ENCODE data around the gene MXRA7.
"Not testable (repeated sequence)": the region's sequence is repeated elsewhere in the genome, so short reads cannot be mapped to it uniquely, and the experiment has no call there.

MXRA7 gene

GRCh38 chr17:76710863-76711611 lies at the start of gene MXRA7:
Gene MXRA7 (minus strand): TSS chr17:76710965. CDS start chr17:76710946, 19 bp downstream.
- Mint-ChIP-seq H3K4me3 (peak within 1 kb of the TSS; percentile 70), H3K36me3 (ENCODE audit: low read depth) (peaks cover 33% of the 10 kb centered on the region), H3K27ac (peak within 1 kb of the TSS; percentile 33), H3K27me3 (no peaks in the 10 kb centered on the region), H3K4me1 (ENCODE audit: low read depth) (peaks cover 45% of the 10 kb centered on the region), H3K9me3 (no peaks in the 10 kb centered on the region)
- peak; percentile 77 for DNase-seq

GRCh38 chr17:76758570-76758969 lies 47.8 kb upstream of the MXRA7 start:
- Mint-ChIP-seq H3K27me3 (no peaks in the 10 kb centered on the region), H3K4me1 (ENCODE audit: low read depth) (peaks cover 6% of the 10 kb centered on the region), H3K27ac (no peak overlapping the region), H3K4me3 (no peak overlapping the region), H3K36me3 (ENCODE audit: low read depth) (peaks cover 29% of the 10 kb centered on the region), H3K9me3 (no peaks in the 10 kb centered on the region)
- DNase-seq: no peak

- no peaks in the 10 kb centered on the region for H3K27me3 Mint-ChIP-seq
- H3K36me3 Mint-ChIP-seq (ENCODE audit: low read depth): peaks cover 31% of the 10 kb centered on the region
- no peak overlapping the region for H3K4me3 Mint-ChIP-seq
- no peak for DNase-seq
- peaks cover 19% of the 10 kb centered on the region for H3K4me1 Mint-ChIP-seq (ENCODE audit: low read depth)
- no peaks in the 10 kb centered on the region for H3K9me3 Mint-ChIP-seq
- H3K27ac Mint-ChIP-seq: no peak overlapping the region
Measured at GRCh38 chr17:76757256-76757655, 46.5 kb upstream of the MXRA7 start.

- Mint-ChIP-seq H3K27me3 (no peaks in the 10 kb centered on the region), H3K36me3 (ENCODE audit: low read depth) (peaks cover 29% of the 10 kb centered on the region), H3K9me3 (no peaks in the 10 kb centered on the region), H3K4me3 (no peak overlapping the region), H3K27ac (no peak overlapping the region), H3K4me1 (ENCODE audit: low read depth) (peaks cover 25% of the 10 kb centered on the region)
- no peak for DNase-seq
Measured at GRCh38 chr17:76755285-76755684, 44.5 kb upstream of the MXRA7 start.

- Mint-ChIP-seq H3K4me3 (peak overlapping the region; percentile 81), H3K27ac (peak overlapping the region; percentile 96), H3K36me3 (ENCODE audit: low read depth) (peaks cover 34% of the 10 kb centered on the region), H3K9me3 (no peaks in the 10 kb centered on the region), H3K27me3 (no peaks in the 10 kb centered on the region), H3K4me1 (ENCODE audit: low read depth) (peaks cover 25% of the 10 kb centered on the region)
- DNase-seq: peak; percentile 57
Measured at GRCh38 chr17:76753061-76753961, 42.5 kb upstream of the MXRA7 start.

- H3K36me3 Mint-ChIP-seq (ENCODE audit: low read depth): peaks cover 36% of the 10 kb centered on the region
- DNase-seq: no peak
Measured at GRCh38 chr17:76752006-76752405, 41.2 kb upstream of the MXRA7 start.

GRCh38 chr17:76751416-76751993 lies 40.7 kb upstream of the MXRA7 start:
- Mint-ChIP-seq H3K4me3 (no peak overlapping the region), H3K4me1 (ENCODE audit: low read depth) (peaks cover 27% of the 10 kb centered on the region), H3K9me3 (no peaks in the 10 kb centered on the region), H3K27ac (no peak overlapping the region), H3K27me3 (no peaks in the 10 kb centered on the region), H3K36me3 (ENCODE audit: low read depth) (peaks cover 37% of the 10 kb centered on the region)
- DNase-seq: no peak

More at GRCh38 chr17:76752006-76752405, 41.2 kb upstream of the MXRA7 start:
- peaks cover 25% of the 10 kb centered on the region for H3K4me1 Mint-ChIP-seq (ENCODE audit: low read depth)
- no peaks in the 10 kb centered on the region for H3K27me3 Mint-ChIP-seq
- peak overlapping the region; percentile 32 for H3K4me3 Mint-ChIP-seq
- peak overlapping the region; percentile 96 for H3K27ac Mint-ChIP-seq
- no peaks in the 10 kb centered on the region for H3K9me3 Mint-ChIP-seq

- Mint-ChIP-seq H3K9me3 (no peaks in the 10 kb centered on the region), H3K36me3 (ENCODE audit: low read depth) (peaks cover 55% of the 10 kb centered on the region), H3K27ac (no peak overlapping the region), H3K4me3 (no peak overlapping the region), H3K4me1 (ENCODE audit: low read depth) (peaks cover 44% of the 10 kb centered on the region), H3K27me3 (no peaks in the 10 kb centered on the region)
- DNase-seq: no peak
Measured at GRCh38 chr17:76748657-76749056, 37.9 kb upstream of the MXRA7 start.

GRCh38 chr17:76747716-76748363 lies 37.1 kb upstream of the MXRA7 start:
- no peaks in the 10 kb centered on the region for H3K9me3 Mint-ChIP-seq
- no peak overlapping the region for H3K4me3 Mint-ChIP-seq
- no peak for DNase-seq
- peaks cover 40% of the 10 kb centered on the region for H3K4me1 Mint-ChIP-seq (ENCODE audit: low read depth)
- H3K36me3 Mint-ChIP-seq (ENCODE audit: low read depth): peaks cover 56% of the 10 kb centered on the region
- no peaks in the 10 kb centered on the region for H3K27me3 Mint-ChIP-seq
- no peak overlapping the region for H3K27ac Mint-ChIP-seq

- Mint-ChIP-seq H3K36me3 (ENCODE audit: low read depth) (peaks cover 69% of the 10 kb centered on the region), H3K4me1 (ENCODE audit: low read depth) (peaks cover 33% of the 10 kb centered on the region)
- not testable (repeated sequence) for DNase-seq, H3K4me3 Mint-ChIP-seq, H3K27ac Mint-ChIP-seq, H3K27me3 Mint-ChIP-seq, H3K9me3 Mint-ChIP-seq
Measured at GRCh38 chr17:76745785-76746184, 35.0 kb upstream of the MXRA7 start.

- H3K9me3 Mint-ChIP-seq: no peaks in the 10 kb centered on the region
- no peak overlapping the region for H3K4me3 Mint-ChIP-seq
- H3K27ac Mint-ChIP-seq: no peak overlapping the region
- DNase-seq: no peak
- peaks cover 68% of the 10 kb centered on the region for H3K36me3 Mint-ChIP-seq (ENCODE audit: low read depth)
- H3K27me3 Mint-ChIP-seq: no peaks in the 10 kb centered on the region
- peaks cover 39% of the 10 kb centered on the region for H3K4me1 Mint-ChIP-seq (ENCODE audit: low read depth)
Measured at GRCh38 chr17:76744747-76745146, 34.0 kb upstream of the MXRA7 start.

GRCh38 chr17:76742958-76743357 lies 32.2 kb upstream of the MXRA7 start:
- peak overlapping the region; percentile 52 for H3K27ac Mint-ChIP-seq
- no peaks in the 10 kb centered on the region for H3K27me3 Mint-ChIP-seq
- H3K36me3 Mint-ChIP-seq (ENCODE audit: low read depth): peaks cover 66% of the 10 kb centered on the region
- no peak overlapping the region for H3K4me3 Mint-ChIP-seq
- no peaks in the 10 kb centered on the region for H3K9me3 Mint-ChIP-seq
- no peak for DNase-seq
- H3K4me1 Mint-ChIP-seq (ENCODE audit: low read depth): peaks cover 54% of the 10 kb centered on the region

- no peak for DNase-seq
- H3K4me1 Mint-ChIP-seq (ENCODE audit: low read depth): peaks cover 44% of the 10 kb centered on the region
- no peak overlapping the region for H3K4me3 Mint-ChIP-seq
- H3K27ac Mint-ChIP-seq: no peak overlapping the region
- H3K27me3 Mint-ChIP-seq: no peaks in the 10 kb centered on the region
- peaks cover 66% of the 10 kb centered on the region for H3K36me3 Mint-ChIP-seq (ENCODE audit: low read depth)
- H3K9me3 Mint-ChIP-seq: no peaks in the 10 kb centered on the region
Measured at GRCh38 chr17:76740329-76741118, 29.8 kb upstream of the MXRA7 start.

All from activated T-cell treated with anti-CD3 and anti-CD28 coated beads, Interleukin-2, amount 50 U/mL, for 24 hours (primary cell).